HL-60/S4 treated with retinoic acid at 250 ng/mL for 4 days and 3 days (cell line): Measurements from ENCODE around the gene CEBPG.

Source experiments
- in situ Hi-C: fragments of 300-500 bp; cut with MboI; formaldehyde crosslinking; loops from 2 replicates; pipeline ENCODE4 v1.7.0; 2022; ENCODE audit warnings: low sequenced_read_pairs

CEBPG gene

GRCh38 chr19:33404506-33405253, 31.2 kb downstream of the CEBPG start:
- in situ Hi-C loops: loop anchor here (5.0 to 25.0 kb wide), 2 partner anchors 157 to 267 kb away; partner anchors contain the start of gene WDR88

- in situ Hi-C loops: loop anchor here (25.0 kb wide), 1 partner anchor 268 kb away; the partner anchor contains the start of gene WDR88
Observed at GRCh38 chr19:33405254-33405552, 31.7 kb downstream of the CEBPG start.

GRCh38 chr19:33405553-33406461, 32.3 kb downstream of the CEBPG start:
- in situ Hi-C loops: loop anchor here (25.0 kb wide), 1 partner anchor 269 kb away; the partner anchor contains the start of gene WDR88

DNA sequence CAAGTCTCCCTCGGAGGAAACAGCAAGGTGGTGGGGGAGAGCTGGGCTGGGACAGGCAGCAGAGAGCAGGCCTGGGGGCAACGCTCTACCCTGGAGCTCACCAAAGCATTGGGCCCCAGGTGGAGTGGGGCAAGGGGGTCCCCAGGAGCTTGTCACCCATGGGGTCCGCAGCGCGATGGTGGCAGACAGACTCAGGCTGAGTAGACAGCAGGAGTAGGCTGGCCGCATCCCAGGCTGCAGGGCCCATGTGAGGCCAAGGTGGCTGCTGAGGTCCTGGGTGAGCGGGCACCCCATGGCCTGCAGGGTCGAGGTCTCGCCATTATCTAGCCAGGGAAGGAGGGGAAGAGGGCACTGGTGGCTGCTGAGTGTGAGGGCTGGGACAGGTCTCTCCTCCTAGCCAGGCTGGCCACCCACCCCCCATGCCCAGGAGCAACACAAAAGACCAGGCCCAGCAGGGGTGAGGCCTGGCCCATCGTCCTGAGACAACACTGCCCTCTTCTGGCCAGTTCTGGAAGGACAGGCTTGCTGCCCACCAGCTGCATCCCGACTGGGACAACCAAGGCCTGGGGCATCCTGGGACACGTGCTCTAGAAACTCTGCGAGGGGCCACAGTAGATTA, 33.1 kb downstream of the CEBPG start:
- in situ Hi-C loops: loop anchor here (25.0 kb wide), 1 partner anchor 269 kb away; the partner anchor contains the start of gene WDR88

- in situ Hi-C loops: loop anchor here (25.0 kb wide), 1 partner anchor 270 kb away; the partner anchor contains the start of gene WDR88
Observed at GRCh38 chr19:33407140-33407551, 33.6 kb downstream of the CEBPG start.

DNA sequence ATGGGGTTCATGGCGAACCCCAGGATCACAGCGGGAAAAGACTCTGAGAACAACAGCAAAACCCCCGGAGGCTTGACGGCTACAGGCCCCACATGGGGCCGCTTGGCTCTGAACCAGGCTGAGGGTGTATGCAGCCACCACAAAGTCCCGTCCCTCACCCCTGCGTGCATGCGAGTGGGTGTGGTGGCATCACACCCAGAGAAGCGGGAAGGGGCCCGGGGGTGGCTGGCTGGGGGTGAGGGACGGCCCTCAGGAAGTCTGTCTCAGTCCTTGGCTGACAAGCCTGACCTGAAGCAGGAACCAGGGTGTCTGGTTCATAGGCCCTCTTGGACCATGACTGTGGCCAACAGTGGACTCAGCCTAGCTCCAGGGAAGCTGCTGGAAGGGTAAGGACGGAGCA, 34.2 kb downstream of the CEBPG start:
- in situ Hi-C loops: loop anchor here (25.0 kb wide), 1 partner anchor 270 kb away; the partner anchor contains the start of gene WDR88

DNA sequence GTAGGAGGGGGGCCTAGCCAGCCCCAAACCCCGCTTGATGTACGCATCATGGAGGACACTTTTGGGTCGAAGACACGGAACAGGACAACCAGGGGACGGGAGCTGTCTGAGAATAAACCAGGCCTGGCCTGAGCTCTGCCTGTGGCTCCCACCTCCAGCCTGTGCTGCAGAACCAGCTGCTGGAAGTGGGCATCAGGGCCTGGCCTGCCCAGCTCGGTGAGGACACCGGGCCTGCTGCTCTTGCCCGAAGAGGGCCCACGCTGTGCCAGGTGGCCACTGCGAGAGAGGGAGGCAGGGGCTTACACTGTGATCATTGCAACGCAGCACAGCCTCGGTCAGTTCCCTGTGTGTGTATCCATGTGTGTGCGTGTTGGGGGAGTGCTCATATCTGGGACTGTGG, 34.6 kb downstream of the CEBPG start:
- in situ Hi-C loops: loop anchor here (25.0 kb wide), 1 partner anchor 271 kb away; the partner anchor contains the start of gene WDR88

GRCh38 chr19:33408538-33409434, 35.3 kb downstream of the CEBPG start:
- in situ Hi-C loops: loop anchor here (25.0 kb wide), 1 partner anchor 271 kb away; the partner anchor contains the start of gene WDR88

GRCh38 chr19:33409906-33410685, 36.6 kb downstream of the CEBPG start:
- in situ Hi-C loops: loop anchor here (25.0 kb wide), 1 partner anchor 273 kb away; the partner anchor contains the start of gene WDR88

DNA sequence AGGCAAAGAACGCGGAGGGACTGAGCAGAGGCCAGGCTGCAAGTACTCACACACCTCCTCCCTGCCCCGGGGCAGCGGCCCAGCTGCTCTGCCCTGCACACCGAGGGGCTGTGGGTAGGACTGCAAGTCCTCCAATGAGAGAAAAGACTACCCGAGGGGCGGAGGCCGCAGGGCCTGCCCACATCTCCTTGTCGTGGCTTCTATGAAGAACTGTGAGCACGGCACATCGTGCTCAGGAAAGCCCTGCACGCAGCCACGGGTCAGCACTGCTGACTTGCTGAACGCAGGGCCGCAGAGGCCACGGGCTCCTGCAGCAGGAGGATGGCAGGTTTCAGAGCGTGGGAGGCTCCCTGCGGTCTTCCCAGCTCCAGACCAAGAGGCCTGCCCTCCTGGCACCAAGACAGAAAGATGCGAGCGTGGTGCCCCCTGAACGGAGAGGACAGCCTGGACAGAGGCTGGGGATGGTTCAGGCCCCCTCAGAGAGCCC, 37.4 kb downstream of the CEBPG start:
- in situ Hi-C loops: loop anchor here (25.0 kb wide), 1 partner anchor 274 kb away; the partner anchor contains the start of gene WDR88

- in situ Hi-C loops: loop anchor here (25.0 kb wide), 1 partner anchor 274 kb away; the partner anchor contains the start of gene WDR88
Observed at GRCh38 chr19:33411621-33412180, 38.2 kb downstream of the CEBPG start.

GRCh38 chr19:33412601-33413425, 39.3 kb downstream of the CEBPG start:
- in situ Hi-C loops: loop anchor here (25.0 kb wide), 1 partner anchor 276 kb away; the partner anchor contains the start of gene WDR88

DNA sequence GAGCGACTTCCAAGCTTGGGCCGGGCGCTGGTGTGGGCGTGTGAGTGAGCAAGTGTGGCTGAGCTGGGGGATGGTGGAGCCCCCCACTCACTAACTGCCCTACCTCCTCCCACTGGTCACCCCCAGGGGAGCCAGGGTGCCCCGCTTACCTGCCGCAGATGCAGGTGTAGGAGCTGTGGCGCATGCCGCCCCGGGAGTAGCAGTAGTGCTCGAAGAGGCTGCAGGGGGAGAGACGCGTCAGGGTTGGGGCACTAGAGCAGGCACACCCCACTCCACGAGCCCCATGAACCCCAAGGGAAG, 39.9 kb downstream of the CEBPG start:
- in situ Hi-C loops: loop anchor here (25.0 kb wide), 1 partner anchor 276 kb away; the partner anchor contains the start of gene WDR88

DNA sequence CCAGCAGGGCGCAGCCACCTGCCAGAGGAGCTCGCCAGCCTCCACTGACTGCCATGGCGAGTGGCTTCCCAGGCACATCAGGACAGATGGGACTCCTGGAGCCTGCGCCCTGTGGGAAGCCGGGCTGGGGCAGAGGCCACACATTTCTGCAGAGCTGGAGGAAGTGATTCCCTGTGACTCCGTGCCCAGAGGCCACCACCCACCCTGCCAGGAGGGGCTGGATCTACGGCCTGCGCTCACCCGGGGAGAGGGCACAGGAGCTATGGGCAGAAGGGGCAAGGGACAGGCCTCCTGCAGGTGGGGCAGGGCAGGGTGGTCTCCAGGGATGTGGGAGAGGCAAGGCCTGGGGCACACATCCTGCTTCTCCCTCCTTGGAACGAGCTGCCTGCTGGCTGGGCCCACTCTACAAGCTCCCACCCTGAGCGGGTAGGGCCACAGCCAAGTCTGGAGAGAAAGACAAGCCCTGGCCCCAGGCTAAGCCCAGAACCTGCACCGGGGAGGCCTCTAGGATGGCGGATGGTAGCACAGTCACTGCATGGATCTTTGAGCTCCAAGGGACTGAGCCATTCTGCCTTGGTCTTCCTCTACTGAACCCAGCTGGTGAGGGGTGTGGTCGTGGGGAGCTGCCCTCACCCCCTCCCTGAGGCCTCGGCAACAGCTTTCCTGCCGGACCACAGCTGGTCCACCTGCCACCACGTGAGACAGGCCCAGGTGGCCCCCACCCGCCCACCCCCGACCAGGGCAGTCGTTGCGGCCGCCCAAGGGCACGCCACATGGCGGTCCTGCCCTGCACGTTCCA, 40.6 kb downstream of the CEBPG start:
- in situ Hi-C loops: loop anchor here (25.0 kb wide), 1 partner anchor 277 kb away; the partner anchor contains the start of gene WDR88

- in situ Hi-C loops: loop anchor here (25.0 kb wide), 1 partner anchor 278 kb away; the partner anchor contains the start of gene WDR88
Observed at GRCh38 chr19:33414667-33415605, 41.4 kb downstream of the CEBPG start.
